ENCODE data around the gene EVC2. TPM values are rescaled to one million over a fixed set of nuclear protein-coding genes. Genes with fewer than 3 reads are reported as not detected.

The EVC2 gene
- total RNA-seq, 4 donors from 2014 or later, result 7.8 to 22.2 (median 9.9) TPM

Other genes with a start within 250 kb of the EVC2 start
- 10 to 100 TPM; 23.0 to 54.1 (median 30.0) TPM for gene EVC, start 2.6 kb upstream of the EVC2 start, total RNA-seq
- gene CRMP1, start 184.5 kb upstream of the EVC2 start, total RNA-seq, result under 1 TPM in 2 of 4 donors, not detected in 2; 0.64 to 0.76 TPM